ENCODE measurements around the gene FAM149A.

- TF ChIP-seq CTCF (conservative IDR thresholded peaks at IDR 0.05; ENCODE audit: low read length), result no peak
- no peak for TF ChIP-seq EZH2phosphoT487 (IDR thresholded peaks at IDR 0.05; ENCODE audit: borderline replicate concordance, low read depth, low read length)
These were observed 46.1 kb upstream of the FAM149A start for GRCh38 chr4:186058253-186058979.
